Testis (tissue), 2 donors: ENCODE measurements around the gene DOK1.

Experiments used
- POLR2A ChIP-seq: fragments of 450-650 bp; IDR thresholded peaks from one replicate; pipeline ENCODE4 v1.6.1; 2017; ENCODE audit warnings: antibody characterized with exemption, mild to moderate bottlenecking, moderate library complexity
- TF ChIP-seq, protein P1 (sequence below), 3 experiments: fragments of 450-650 bp in 2 of 3; fragments of 200-600 bp in 1 of 3; sonication (generic) in 1 of 3; IDR thresholded peaks; one replicate each; pipeline ENCODE4 v1.5.1; 2016 to 2019; ENCODE audit warnings: antibody characterized with exemption in 3 of 3, mild to moderate bottlenecking in 2 of 3, moderate library complexity in 1 of 3

DNA sequence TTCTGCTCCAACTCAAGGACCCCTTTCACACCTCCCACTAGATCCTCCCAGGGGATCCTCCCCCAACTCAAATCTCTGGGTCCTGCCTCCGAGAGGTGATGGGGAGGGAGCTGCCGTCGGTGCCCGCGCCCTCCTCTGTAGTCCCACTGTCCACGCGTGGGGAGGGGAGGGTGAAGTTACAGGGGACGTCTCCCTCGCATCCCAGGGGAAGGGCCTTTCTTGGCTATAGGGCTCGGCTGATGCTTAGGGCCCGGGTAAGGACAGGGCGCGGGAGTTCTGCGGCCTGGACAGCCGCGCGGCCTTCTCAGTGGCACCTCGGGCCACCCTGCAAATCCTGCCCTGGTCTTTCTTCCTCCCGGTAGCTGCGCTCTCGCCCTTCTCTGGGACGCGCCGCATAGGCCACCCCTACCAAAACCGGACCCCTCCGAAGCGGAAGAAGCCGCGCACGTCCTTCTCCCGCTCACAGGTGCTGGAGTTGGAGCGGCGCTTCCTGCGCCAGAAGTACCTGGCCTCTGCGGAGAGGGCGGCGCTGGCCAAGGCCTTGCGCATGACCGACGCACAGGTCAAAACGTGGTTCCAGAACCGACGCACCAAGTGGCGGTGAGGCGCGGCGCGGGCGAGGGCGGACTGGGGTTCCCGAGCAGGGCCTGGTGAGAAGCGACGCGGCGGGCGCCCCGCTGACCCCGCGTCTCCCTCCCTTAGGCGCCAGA is 39.1 kb upstream of the DOK1 start:
- TF ChIP-seq, protein P1, sequence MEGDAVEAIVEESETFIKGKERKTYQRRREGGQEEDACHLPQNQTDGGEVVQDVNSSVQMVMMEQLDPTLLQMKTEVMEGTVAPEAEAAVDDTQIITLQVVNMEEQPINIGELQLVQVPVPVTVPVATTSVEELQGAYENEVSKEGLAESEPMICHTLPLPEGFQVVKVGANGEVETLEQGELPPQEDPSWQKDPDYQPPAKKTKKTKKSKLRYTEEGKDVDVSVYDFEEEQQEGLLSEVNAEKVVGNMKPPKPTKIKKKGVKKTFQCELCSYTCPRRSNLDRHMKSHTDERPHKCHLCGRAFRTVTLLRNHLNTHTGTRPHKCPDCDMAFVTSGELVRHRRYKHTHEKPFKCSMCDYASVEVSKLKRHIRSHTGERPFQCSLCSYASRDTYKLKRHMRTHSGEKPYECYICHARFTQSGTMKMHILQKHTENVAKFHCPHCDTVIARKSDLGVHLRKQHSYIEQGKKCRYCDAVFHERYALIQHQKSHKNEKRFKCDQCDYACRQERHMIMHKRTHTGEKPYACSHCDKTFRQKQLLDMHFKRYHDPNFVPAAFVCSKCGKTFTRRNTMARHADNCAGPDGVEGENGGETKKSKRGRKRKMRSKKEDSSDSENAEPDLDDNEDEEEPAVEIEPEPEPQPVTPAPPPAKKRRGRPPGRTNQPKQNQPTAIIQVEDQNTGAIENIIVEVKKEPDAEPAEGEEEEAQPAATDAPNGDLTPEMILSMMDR (IDR thresholded peaks at IDR 0.05) = no peak
- no peak for TF ChIP-seq POLR2A
